WTC11 (cell line): ENCODE data around the gene TCF7L1. TPM values are rescaled to one million over a fixed set of nuclear protein-coding genes. Genes with fewer than 3 reads are reported as not detected.

Experiments
- ATAC-seq: fragments of 200-7000 bp; cut with Tn5 transposase; 2 replicates; pipeline ENCODE4 v1.10.0; 2021; ENCODE audit warnings: mild to moderate bottlenecking, moderate library complexity
- CTCF ChIA-PET: fragments of 300-600 bp; sonication (Branson Sonifier 250); formaldehyde crosslinking; loops from one replicate; lab custom pipeline; 2021; ENCODE audit warnings: antibody characterized with exemption; lab: Charles Lee
- POLR2A ChIA-PET: fragments of 350-600 bp; sonication (Branson Sonifier 250); formaldehyde crosslinking; loops from one replicate; lab custom pipeline; 2021; ENCODE audit warnings: antibody characterized with exemption; lab: Charles Lee
- DNase-seq: peaks from one replicate; pipeline ENCODE4 v3.0.0; 2021; ENCODE audit warnings: low spot score
- H3K27ac Mint-ChIP-seq: 2 replicates; pipeline ENCODE4 v1.8.0; 2021; ENCODE audit warnings: mixed read lengths
- H3K27me3 Mint-ChIP-seq: 2 replicates; pipeline ENCODE4 v1.8.0; 2021; ENCODE audit warnings: low read depth, mild to moderate bottlenecking, moderate library complexity, mixed read lengths
- H3K36me3 Mint-ChIP-seq: 2 replicates; pipeline ENCODE4 v1.8.0; 2021; ENCODE audit warnings: mixed read lengths
- H3K4me1 Mint-ChIP-seq: 2 replicates; pipeline ENCODE4 v1.8.0; 2022; ENCODE audit warnings: mixed read lengths
- H3K4me3 Mint-ChIP-seq: 2 replicates; pipeline ENCODE4 v1.8.0; 2021; ENCODE audit warnings: mild to moderate bottlenecking, moderate library complexity, mixed read lengths
- H3K9me3 Mint-ChIP-seq: 2 replicates; pipeline ENCODE4 v1.8.0; 2021; ENCODE audit warnings: mixed read lengths
- AR ChIP-seq: fragments of 250-450 bp; sonication (Bioruptor Pico); IDR thresholded peaks from 2 replicates; pipeline ENCODE4 v1.9.0; 2021; ENCODE audit warnings: mild to moderate bottlenecking
- ATF1 ChIP-seq: sonication (generic); formaldehyde crosslinking; IDR thresholded peaks from 2 replicates; pipeline ENCODE4 v1.8.1; 2023; ENCODE audit warnings: mild to moderate bottlenecking, moderate library complexity, missing genetic modification reagents
- CREM ChIP-seq: sonication (generic); formaldehyde crosslinking; IDR thresholded peaks from 2 replicates; pipeline ENCODE4 v1.8.1; 2022; ENCODE audit warnings: mild to moderate bottlenecking, missing genetic modification reagents, moderate library complexity
- E2F1 ChIP-seq: sonication (generic); formaldehyde crosslinking; IDR thresholded peaks from 2 replicates; pipeline ENCODE4 v1.8.0; 2022; ENCODE audit warnings: mild to moderate bottlenecking, missing genetic modification reagents
- E2F4 ChIP-seq: sonication (generic); formaldehyde crosslinking; IDR thresholded peaks from 2 replicates; pipeline ENCODE4 v1.8.1; 2022; ENCODE audit warnings: low read depth, mild to moderate bottlenecking, moderate library complexity, missing genetic modification reagents, borderline replicate concordance
- ESRRA ChIP-seq: sonication (generic); formaldehyde crosslinking; IDR thresholded peaks from 2 replicates; pipeline ENCODE4 v1.8.1; 2022; ENCODE audit warnings: mild to moderate bottlenecking, missing genetic modification reagents, borderline replicate concordance
- GABPB1 ChIP-seq: sonication (generic); formaldehyde crosslinking; IDR thresholded peaks from 2 replicates; pipeline ENCODE4 v1.8.1; 2023; ENCODE audit warnings: mild to moderate bottlenecking, missing genetic modification reagents
- GTF2I ChIP-seq: fragments of 250-450 bp; sonication (Bioruptor Pico); conservative IDR thresholded peaks from 2 replicates; pipeline ENCODE4 v1.4.0; 2021; ENCODE audit warnings: mild to moderate bottlenecking
- IRF1 ChIP-seq: sonication (generic); formaldehyde crosslinking; IDR thresholded peaks from 2 replicates; pipeline ENCODE4 v1.8.0; 2023; ENCODE audit warnings: missing genetic modification reagents
- PRDM15 ChIP-seq: sonication (generic); formaldehyde crosslinking; IDR thresholded peaks from 2 replicates; pipeline ENCODE4 v1.8.0; 2022; ENCODE audit warnings: missing genetic modification reagents
- PRRX2 ChIP-seq: fragments of 250-450 bp; sonication (Bioruptor Pico); IDR thresholded peaks from 2 replicates; pipeline ENCODE4 v1.8.0; 2021; ENCODE audit warnings: mild to moderate bottlenecking
- ZBTB43 ChIP-seq: sonication (generic); formaldehyde crosslinking; IDR thresholded peaks from 2 replicates; pipeline ENCODE4 v1.8.1; 2023; ENCODE audit warnings: mild to moderate bottlenecking, missing genetic modification reagents
- ZMAT4 ChIP-seq: fragments of 250-450 bp; sonication (Bioruptor Pico); IDR thresholded peaks from 2 replicates; pipeline ENCODE4 v1.9.0; 2021; ENCODE audit warnings: mild to moderate bottlenecking
- ZNF219 ChIP-seq: sonication (generic); formaldehyde crosslinking; IDR thresholded peaks from 2 replicates; pipeline ENCODE4 v1.8.0; 2023; ENCODE audit warnings: missing genetic modification reagents, mild to moderate bottlenecking, borderline replicate concordance
- ZNF317 ChIP-seq: sonication (generic); formaldehyde crosslinking; IDR thresholded peaks from 2 replicates; pipeline ENCODE4 v1.8.1; 2023; ENCODE audit warnings: low read depth, mild to moderate bottlenecking, moderate library complexity, missing genetic modification reagents, borderline replicate concordance
- ZNF512 ChIP-seq: sonication (generic); formaldehyde crosslinking; IDR thresholded peaks from 2 replicates; pipeline ENCODE4 v1.8.1; 2022; ENCODE audit warnings: missing genetic modification reagents, borderline replicate concordance
- ZNF671 ChIP-seq: fragments of 250-450 bp; sonication (Bioruptor Pico); IDR thresholded peaks from 2 replicates; pipeline ENCODE4 v1.8.0; 2021; ENCODE audit warnings: mild to moderate bottlenecking
- total RNA-seq: library from RNA; stranded (reverse); gene quantifications from 3 replicates; pipeline ENCODE4 v1.2.3, GENCODE V29; 2021

TCF7L1 gene
- total RNA-seq, 1 experiment from 2014 or later: 104 TPM

- H3K27ac Mint-ChIP-seq: no peak overlapping the region
- no peak for ATAC-seq
- no peak for TF ChIP-seq PRDM15 (CRISPR knock-in tag)
- TF ChIP-seq ATF1: no peak
- TF ChIP-seq CREM (CRISPR knock-in tag): no peak
- TF ChIP-seq ZMAT4 (CRISPR knock-in tag): no peak
- TF ChIP-seq E2F4 (CRISPR knock-in tag): no peak
- TF ChIP-seq GTF2I: no peak
- no peak for TF ChIP-seq ZBTB43 (CRISPR knock-in tag)
- no peak for TF ChIP-seq IRF1 (CRISPR knock-in tag)
- TF ChIP-seq E2F1 (CRISPR knock-in tag): no peak
- TF ChIP-seq GABPB1 (CRISPR knock-in tag): no peak
- TF ChIP-seq ZNF317 (CRISPR knock-in tag): no peak
- TF ChIP-seq ZNF671 (CRISPR knock-in tag): no peak
- no peak for TF ChIP-seq PRRX2 (CRISPR knock-in tag)
- TF ChIP-seq AR (CRISPR knock-in tag): no peak
- TF ChIP-seq ZNF512: no peak
- no peak for TF ChIP-seq ESRRA (CRISPR knock-in tag)
- no peak for TF ChIP-seq ZNF219 (CRISPR knock-in tag)
- TF ChIP-seq, all 79 proteins: peak for 0
- peaks cover 8% of the 10 kb centered on the region for H3K36me3 Mint-ChIP-seq
- DNase-seq: no peak
- CTCF ChIA-PET: interaction anchor here (0.9 kb wide), 1 partner anchor 206 kb away, joined by 4 read pairs; no protein-coding TSS in a partner anchor
- peaks cover 27% of the 10 kb centered on the region for H3K4me1 Mint-ChIP-seq
- H3K4me3 Mint-ChIP-seq: no peak overlapping the region
- peaks cover 23% of the 10 kb centered on the region for H3K9me3 Mint-ChIP-seq
- POLR2A ChIA-PET: no interaction called here
- peaks cover 11% of the 10 kb centered on the region for H3K27me3 Mint-ChIP-seq
These were observed 41.4 kb upstream of the TCF7L1 start for GRCh38 chr2:85091838-85092237.
